GM18499 (cell line): ENCODE data around the gene RGS19.

Experiments
- ATAC-seq: cut with Tn5 transposase; IDR thresholded peaks from one replicate; pipeline ENCODE4 v1.9.1; 2021; ENCODE audit warnings: moderate number of reproducible peaks; ENCODE audit not compliant: insufficient read depth, unreplicated experiment

The RGS19 gene

GRCh38 chr20:64038565-64039292 lies 40.6 kb downstream of the RGS19 start:
- no peak for ATAC-seq

- ATAC-seq = no peak
Observed at GRCh38 chr20:64038224-64038564, 41.1 kb downstream of the RGS19 start.

GRCh38 chr20:64037498-64038213 lies 41.7 kb downstream of the RGS19 start:
- no peak for ATAC-seq

- ATAC-seq = no peak
Observed at GRCh38 chr20:64037199-64037497, 42.2 kb downstream of the RGS19 start.

- no peak for ATAC-seq
Observed at GRCh38 chr20:64036346-64037198, 42.7 kb downstream of the RGS19 start.

GRCh38 chr20:64035933-64036345 lies 43.4 kb downstream of the RGS19 start, which contains the start of gene C20orf204:
C20orf204 (plus strand) TSS chr20:64036182; CDS start chr20:64036324, 142 bp downstream.
- no peak for ATAC-seq

- no peak for ATAC-seq
Observed at GRCh38 chr20:64035066-64035932, 44.0 kb downstream of the RGS19 start.

GRCh38 chr20:64033981-64034493 lies 45.3 kb downstream of the RGS19 start:
- ATAC-seq = no peak

GRCh38 chr20:64032706-64033624 lies 46.4 kb downstream of the RGS19 start:
- no peak for ATAC-seq

- ATAC-seq = no peak
Observed at GRCh38 chr20:64031822-64032314, 47.5 kb downstream of the RGS19 start.

GRCh38 chr20:64030371-64031134 lies 48.8 kb downstream of the RGS19 start:
- no peak for ATAC-seq

- ATAC-seq = no peak
Observed at GRCh38 chr20:64029293-64030117, 49.8 kb downstream of the RGS19 start.

- no peak for ATAC-seq
Observed at GRCh38 chr20:64027981-64028685, 51.2 kb downstream of the RGS19 start.

- no peak for ATAC-seq
Observed at GRCh38 chr20:64025826-64026412, 53.4 kb downstream of the RGS19 start.

GRCh38 chr20:64025101-64025825 lies 54.1 kb downstream of the RGS19 start:
- ATAC-seq = no peak
